ENCODE results near the gene IPCEF1.

Gene IPCEF1

GRCh38 chr6:154359679-154360078 lies 3.1 kb upstream of the IPCEF1 start:
- H3K36me3 Mint-ChIP-seq: no peaks in the 10 kb centered on the region
- H3K4me3 Mint-ChIP-seq: no peak overlapping the region
- peaks cover 13% of the 10 kb centered on the region for H3K4me1 Mint-ChIP-seq
- H3K9me3 Mint-ChIP-seq: no peaks in the 10 kb centered on the region
- no peak for DNase-seq
- H3K27me3 Mint-ChIP-seq: peaks cover 22% of the 10 kb centered on the region
- CTCF ChIA-PET: interaction anchor here (1.0 kb wide), 1 partner anchor 57 kb away, joined by 3 read pairs; no protein-coding TSS in a partner anchor
- no peak overlapping the region for H3K27ac Mint-ChIP-seq

GRCh38 chr6:154359161-154359574 lies 2.6 kb upstream of the IPCEF1 start:
- Mint-ChIP-seq H3K36me3 (no peaks in the 10 kb centered on the region), H3K4me3 (no peak overlapping the region), H3K9me3 (no peaks in the 10 kb centered on the region), H3K27ac (no peak overlapping the region), H3K27me3 (peaks cover 21% of the 10 kb centered on the region), H3K4me1 (peaks cover 18% of the 10 kb centered on the region)
- no peak for DNase-seq
- CTCF ChIA-PET: interaction anchor here (1.0 kb wide), 2 partner anchors 11 to 56 kb away, joined by 3 to 4 read pairs; no protein-coding TSS in a partner anchor

- H3K36me3 Mint-ChIP-seq: no peaks in the 10 kb centered on the region
- H3K4me1 Mint-ChIP-seq: peaks cover 20% of the 10 kb centered on the region
- H3K27me3 Mint-ChIP-seq: peaks cover 22% of the 10 kb centered on the region
- no peak for DNase-seq
- CTCF ChIA-PET: interaction anchor here (1.0 kb wide), 1 partner anchor 12 kb away, joined by 4 read pairs; no protein-coding TSS in a partner anchor
- no peak overlapping the region for H3K27ac Mint-ChIP-seq
- no peaks in the 10 kb centered on the region for H3K9me3 Mint-ChIP-seq
- no peak overlapping the region for H3K4me3 Mint-ChIP-seq
Measured at GRCh38 chr6:154358019-154358545, 1.5 kb upstream of the IPCEF1 start.

- Mint-ChIP-seq H3K4me3 (no peak overlapping the region), H3K9me3 (no peaks in the 10 kb centered on the region), H3K27me3 (peaks cover 22% of the 10 kb centered on the region), H3K36me3 (no peaks in the 10 kb centered on the region), H3K27ac (no peak overlapping the region), H3K4me1 (peaks cover 22% of the 10 kb centered on the region)
- CTCF ChIA-PET: interaction anchor here (1.8 kb wide), 1 partner anchor 14 kb away, joined by 6 read pairs; no protein-coding TSS in a partner anchor
- no peak for DNase-seq
Measured at GRCh38 chr6:154356113-154356512, 490 bp downstream of the IPCEF1 start.

- no peak overlapping the region for H3K4me3 Mint-ChIP-seq
- H3K27ac Mint-ChIP-seq: no peak overlapping the region
- H3K4me1 Mint-ChIP-seq: peaks cover 19% of the 10 kb centered on the region
- DNase-seq: no peak
- H3K36me3 Mint-ChIP-seq: no peaks in the 10 kb centered on the region
- H3K9me3 Mint-ChIP-seq: no peaks in the 10 kb centered on the region
- H3K27me3 Mint-ChIP-seq: peaks cover 22% of the 10 kb centered on the region
- CTCF ChIA-PET: interaction anchor here (1.0 kb wide), 1 partner anchor 77 kb away, joined by 3 read pairs; no protein-coding TSS in a partner anchor
Measured at GRCh38 chr6:154354265-154354777, 2.3 kb downstream of the IPCEF1 start.

- Mint-ChIP-seq H3K27me3 (peaks cover 21% of the 10 kb centered on the region), H3K4me3 (no peak overlapping the region), H3K4me1 (peaks cover 13% of the 10 kb centered on the region), H3K27ac (no peak overlapping the region), H3K9me3 (no peaks in the 10 kb centered on the region), H3K36me3 (no peaks in the 10 kb centered on the region)
- CTCF ChIA-PET: no interaction called here
- no peak for DNase-seq
Measured at GRCh38 chr6:154353626-154354025, 3.0 kb downstream of the IPCEF1 start.

- CTCF ChIA-PET: no interaction called here
- no peaks in the 10 kb centered on the region for H3K36me3 Mint-ChIP-seq
- H3K27ac Mint-ChIP-seq: no peak overlapping the region
- H3K27me3 Mint-ChIP-seq: peaks cover 21% of the 10 kb centered on the region
- H3K9me3 Mint-ChIP-seq: no peaks in the 10 kb centered on the region
- no peak overlapping the region for H3K4me3 Mint-ChIP-seq
- no peak for DNase-seq
- peaks cover 13% of the 10 kb centered on the region for H3K4me1 Mint-ChIP-seq
Measured at GRCh38 chr6:154352898-154353585, 3.6 kb downstream of the IPCEF1 start.

- no peaks in the 10 kb centered on the region for H3K36me3 Mint-ChIP-seq
- peaks cover 13% of the 10 kb centered on the region for H3K4me1 Mint-ChIP-seq
- H3K27ac Mint-ChIP-seq: no peak overlapping the region
- peaks cover 12% of the 10 kb centered on the region for H3K27me3 Mint-ChIP-seq
- peaks cover 5% of the 10 kb centered on the region for H3K9me3 Mint-ChIP-seq
- H3K4me3 Mint-ChIP-seq: no peak overlapping the region
- CTCF ChIA-PET: no interaction called here
- DNase-seq: no peak
Measured at GRCh38 chr6:154350293-154350692, 6.3 kb downstream of the IPCEF1 start.

GRCh38 chr6:154347981-154348380 lies 8.6 kb downstream of the IPCEF1 start:
- no peak for DNase-seq
- Mint-ChIP-seq H3K27me3 (peaks cover 4% of the 10 kb centered on the region), H3K4me3 (no peak overlapping the region), H3K4me1 (peaks cover 2% of the 10 kb centered on the region), H3K36me3 (no peaks in the 10 kb centered on the region), H3K27ac (no peak overlapping the region), H3K9me3 (peaks cover 5% of the 10 kb centered on the region)
- CTCF ChIA-PET: no interaction called here

GRCh38 chr6:154345811-154346210 lies 10.8 kb downstream of the IPCEF1 start:
- no peak for DNase-seq
- Mint-ChIP-seq H3K4me1 (no peaks in the 10 kb centered on the region), H3K9me3 (peaks cover 5% of the 10 kb centered on the region), H3K36me3 (no peaks in the 10 kb centered on the region), H3K4me3 (no peak overlapping the region), H3K27ac (no peak overlapping the region), H3K27me3 (peaks cover 4% of the 10 kb centered on the region)
- CTCF ChIA-PET: no interaction called here

GRCh38 chr6:154343473-154344308 lies 12.9 kb downstream of the IPCEF1 start:
- DNase-seq: no peak
- no peak overlapping the region for H3K4me3 Mint-ChIP-seq
- CTCF ChIA-PET: no interaction called here
- H3K36me3 Mint-ChIP-seq: no peaks in the 10 kb centered on the region
- no peak overlapping the region for H3K27ac Mint-ChIP-seq
- H3K27me3 Mint-ChIP-seq: no peaks in the 10 kb centered on the region
- peaks cover 5% of the 10 kb centered on the region for H3K9me3 Mint-ChIP-seq
- H3K4me1 Mint-ChIP-seq: no peaks in the 10 kb centered on the region

GRCh38 chr6:154341871-154342270 lies 14.7 kb downstream of the IPCEF1 start:
- peaks cover 5% of the 10 kb centered on the region for H3K9me3 Mint-ChIP-seq
- no peaks in the 10 kb centered on the region for H3K27me3 Mint-ChIP-seq
- no peak overlapping the region for H3K4me3 Mint-ChIP-seq
- H3K36me3 Mint-ChIP-seq: no peaks in the 10 kb centered on the region
- H3K4me1 Mint-ChIP-seq: no peaks in the 10 kb centered on the region
- CTCF ChIA-PET: no interaction called here
- no peak overlapping the region for H3K27ac Mint-ChIP-seq
- no peak for DNase-seq

- no peak for DNase-seq
- CTCF ChIA-PET: no interaction called here
- Mint-ChIP-seq H3K4me3 (no peak overlapping the region), H3K36me3 (no peaks in the 10 kb centered on the region), H3K9me3 (peaks cover under 1% of the 10 kb centered on the region), H3K27ac (no peak overlapping the region), H3K27me3 (no peaks in the 10 kb centered on the region), H3K4me1 (no peaks in the 10 kb centered on the region)
Measured at GRCh38 chr6:154341336-154341735, 15.3 kb downstream of the IPCEF1 start.

- H3K9me3 Mint-ChIP-seq: no peaks in the 10 kb centered on the region
- no peaks in the 10 kb centered on the region for H3K4me1 Mint-ChIP-seq
- no peak for DNase-seq
- no peaks in the 10 kb centered on the region for H3K36me3 Mint-ChIP-seq
- H3K27ac Mint-ChIP-seq: no peak overlapping the region
- CTCF ChIA-PET: no interaction called here
- H3K27me3 Mint-ChIP-seq: no peaks in the 10 kb centered on the region
- no peak overlapping the region for H3K4me3 Mint-ChIP-seq
Measured at GRCh38 chr6:154337406-154338005, 19.1 kb downstream of the IPCEF1 start.
